ENCODE results near the gene OR5W2.
"Not testable (repeated sequence)": the region's sequence is repeated elsewhere in the genome, so short reads cannot be mapped to it uniquely, and the experiment has no call there.

The OR5W2 gene

GRCh38 chr11:55914482-55914881, at the start of gene OR5W2:
Gene OR5W2, minus strand, starts transcription at chr11:55914582. Its CDS starts 0 bp downstream, at chr11:55914582.
- in situ Hi-C loops (cut with MboI; ENCODE audit: low sequenced_read_pairs) = no loop called here

GRCh38 chr11:55956521-55956920, 42.1 kb upstream of the OR5W2 start:
- in situ Hi-C loops (cut with MboI; ENCODE audit: low sequenced_read_pairs) = no loop called here

GRCh38 chr11:55949330-55949729, 34.9 kb upstream of the OR5W2 start:
- in situ Hi-C loops (cut with MboI; ENCODE audit: low sequenced_read_pairs) = no loop called here

DNA sequence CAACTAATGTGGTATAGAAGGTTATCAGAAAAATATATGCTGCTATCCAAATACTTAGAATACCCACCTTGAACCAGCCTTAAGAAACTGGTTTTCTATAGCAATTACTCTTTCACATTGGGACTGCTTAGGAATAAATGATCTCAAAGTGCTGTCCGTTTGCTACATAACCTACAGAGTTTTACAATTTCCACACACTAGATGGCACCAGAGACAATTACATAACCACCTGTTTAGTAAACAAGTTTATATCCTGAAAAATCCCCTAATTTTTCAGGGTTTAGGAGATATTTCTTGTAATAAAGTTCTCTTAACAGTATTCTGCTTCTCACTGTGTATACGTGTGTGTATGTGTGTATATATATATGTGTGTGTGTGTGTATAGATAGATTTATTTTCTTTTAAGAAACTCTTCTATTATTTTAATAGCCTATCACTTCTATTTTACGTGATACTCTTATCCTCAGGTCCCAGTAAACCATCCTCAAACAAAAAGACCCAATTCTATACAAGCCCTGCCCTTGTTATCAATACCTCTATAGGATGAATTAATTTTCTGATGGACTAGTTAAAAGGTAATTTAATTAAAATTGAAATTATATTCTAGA, 28.5 kb upstream of the OR5W2 start:
- in situ Hi-C loops (cut with MboI; ENCODE audit: low sequenced_read_pairs) = no loop called here

DNA sequence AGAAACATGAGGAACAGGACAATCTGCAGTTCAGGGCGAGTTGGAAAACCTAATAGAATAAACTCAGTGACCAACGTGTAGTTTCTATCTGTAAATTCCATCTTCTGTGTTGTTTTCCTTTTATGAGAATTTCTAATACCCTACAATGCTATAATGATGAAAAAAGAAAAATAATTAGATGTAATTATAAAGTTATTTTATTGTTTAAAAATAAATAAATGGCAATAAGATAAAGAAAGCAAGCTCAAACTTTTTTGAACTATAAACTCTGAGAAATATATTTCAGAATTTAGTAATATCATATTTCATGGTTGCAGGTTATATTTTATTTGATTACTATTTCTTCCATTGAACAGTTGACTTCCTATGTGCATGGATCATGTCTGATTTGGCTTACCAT, 21.9 kb upstream of the OR5W2 start, which contains the start of gene OR5I1:
TSS of gene OR5I1 (minus strand) at position 101 of the 400 bp plus-strand sequence. CDS start at position 101, 0 bp downstream.
- in situ Hi-C loops (cut with MboI; ENCODE audit: low sequenced_read_pairs) = no loop called here

DNA sequence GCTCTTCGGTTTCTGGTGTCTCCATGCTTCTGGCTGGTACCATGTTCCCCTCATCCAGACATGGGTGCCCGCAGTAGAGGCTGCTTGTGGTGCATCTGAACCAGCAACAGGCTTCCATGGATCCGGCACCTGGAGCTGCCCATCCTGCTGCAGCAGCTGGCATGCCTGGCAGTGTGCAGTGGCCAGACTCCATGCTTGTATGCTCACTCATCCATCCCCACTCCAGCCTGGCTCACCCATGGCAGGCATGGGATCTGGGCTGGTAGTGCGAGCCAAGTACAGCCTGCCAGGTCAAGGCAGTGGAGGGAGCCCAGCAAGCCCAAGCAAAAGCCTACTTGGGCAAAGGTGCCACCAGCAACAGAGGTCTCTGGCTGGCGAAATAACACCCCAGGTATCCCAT, 6.2 kb upstream of the OR5W2 start:
- in situ Hi-C loops (cut with MboI; ENCODE audit: low sequenced_read_pairs) = no loop called here

DNA sequence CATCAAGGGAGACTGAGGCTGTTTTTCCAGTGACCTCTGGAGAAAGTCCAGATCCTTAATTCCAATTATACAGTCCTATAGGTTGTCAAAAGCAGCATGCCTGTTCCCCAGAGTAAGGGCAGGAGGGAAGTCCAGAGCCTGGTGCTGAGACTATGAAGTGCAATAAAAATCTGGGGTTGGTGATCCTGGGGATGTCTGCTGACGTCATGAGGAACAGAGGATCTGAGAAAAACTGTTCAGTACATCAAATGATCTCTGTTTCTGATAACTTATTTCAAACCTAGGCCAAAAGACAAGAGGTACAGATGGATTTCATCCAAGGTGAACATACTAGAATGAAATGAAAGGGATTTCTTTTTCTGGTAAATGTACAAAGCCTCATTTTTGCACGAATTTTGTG, 12.1 kb downstream of the OR5W2 start:
- in situ Hi-C loops (cut with MboI; ENCODE audit: low sequenced_read_pairs) = no loop called here

DNA sequence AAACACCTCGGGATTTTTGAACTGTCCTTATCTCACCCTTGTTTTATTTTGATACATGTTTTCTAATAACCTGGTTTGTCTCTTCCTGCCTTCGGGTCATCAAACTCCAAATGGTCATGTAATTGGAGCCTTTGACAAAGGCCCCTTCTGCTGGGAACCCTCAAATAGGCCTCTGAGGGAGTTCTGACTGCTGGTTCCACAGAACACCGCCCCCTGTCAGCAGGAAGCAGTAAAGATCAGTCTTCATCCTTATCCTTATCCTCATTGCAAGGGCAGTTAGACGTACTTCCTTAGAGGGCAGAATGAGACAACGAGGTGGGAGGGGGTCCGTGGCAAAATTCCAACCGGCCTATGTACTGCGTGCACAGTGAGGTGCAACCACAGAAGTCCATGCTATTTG, 19.2 kb downstream of the OR5W2 start:
- in situ Hi-C loops (cut with MboI; ENCODE audit: low sequenced_read_pairs) = no loop called here

GRCh38 chr11:55885481-55885880, 28.9 kb downstream of the OR5W2 start:
- in situ Hi-C loops (cut with MboI; ENCODE audit: low sequenced_read_pairs) = not testable (repeated sequence)

- in situ Hi-C loops (cut with MboI; ENCODE audit: low sequenced_read_pairs) = not testable (repeated sequence)
Observed at GRCh38 chr11:55884995-55885394, 29.4 kb downstream of the OR5W2 start.

GRCh38 chr11:55882997-55883396, 31.4 kb downstream of the OR5W2 start, which contains the start of gene TRIM51:
Gene TRIM51, plus strand, starts transcription at chr11:55883297. Its CDS starts 2,132 bp downstream, at chr11:55885429.
- in situ Hi-C loops (cut with MboI; ENCODE audit: low sequenced_read_pairs) = not testable (repeated sequence)

DNA sequence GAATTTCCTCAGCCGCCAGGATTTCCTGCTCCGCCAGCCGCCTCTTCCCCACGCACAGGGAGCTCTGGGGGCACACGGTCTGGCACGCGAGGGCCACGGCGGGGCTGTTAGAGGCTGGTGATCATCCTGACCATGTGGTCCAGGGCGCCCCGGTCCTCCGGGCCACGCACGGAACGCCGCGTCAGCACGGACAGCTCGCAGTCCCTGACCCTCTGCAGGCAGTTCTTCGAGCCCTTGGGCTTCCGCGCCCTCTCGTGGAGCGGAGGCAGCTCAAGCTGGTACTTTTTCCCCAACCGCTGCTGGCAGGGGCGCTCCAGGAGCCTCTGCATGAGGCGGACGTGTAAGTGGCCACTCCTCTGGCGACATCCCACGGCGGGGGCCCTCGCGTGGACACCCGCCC, 41.2 kb downstream of the OR5W2 start:
- in situ Hi-C loops (cut with MboI; ENCODE audit: low sequenced_read_pairs) = not testable (repeated sequence)

- in situ Hi-C loops (cut with MboI; ENCODE audit: low sequenced_read_pairs) = not testable (repeated sequence)
Observed at GRCh38 chr11:55872731-55873130, 41.7 kb downstream of the OR5W2 start.

DNA sequence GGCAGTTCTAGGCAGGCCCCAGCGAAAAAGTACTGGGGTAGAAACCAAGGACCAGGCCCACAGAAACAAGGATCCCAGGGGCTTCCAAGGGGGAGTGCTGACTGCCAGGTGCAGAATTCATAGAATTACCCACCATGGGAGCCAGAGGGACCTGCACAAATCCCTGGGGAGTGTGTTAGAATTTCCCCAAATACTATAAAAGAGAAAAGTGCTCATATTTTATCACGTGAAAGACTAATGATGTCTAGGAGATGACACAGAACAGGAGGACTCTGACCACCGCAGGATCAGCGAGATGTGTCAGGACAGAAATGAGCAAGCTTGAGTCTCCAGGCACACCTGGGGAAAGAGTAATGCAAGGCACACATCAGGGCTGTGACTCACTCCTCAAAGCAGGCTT, 47.0 kb downstream of the OR5W2 start:
- in situ Hi-C loops (cut with MboI; ENCODE audit: low sequenced_read_pairs) = not testable (repeated sequence)

All from HL-60/S4 (cell line).